HEK293 (cell line): ENCODE measurements around the gene CATSPER1.

Experiments
- CTCF ChIA-PET: fragments of 350-600 bp; formaldehyde crosslinking; extraction: SDS; loops from one replicate; lab custom pipeline; 2021; ENCODE audit warnings: antibody characterized with exemption; lab: Yijun Ruan, JAX
- POLR2A ChIA-PET: fragments of 300-600 bp; formaldehyde crosslinking; extraction: SDS; loops from one replicate; lab custom pipeline; 2020; ENCODE audit warnings: antibody characterized with exemption, inconsistent platforms; lab: Yijun Ruan, JAX
- H3K27ac ChIP-seq: fragments of 200-500 bp; sonication (Bioruptor generic); 2 replicates; pipeline ENCODE4 v1.5.1; 2014; ENCODE audit warnings: low read depth, low read length, control low read depth, inconsistent platforms; ENCODE audit errors: extremely low read depth
- H3K36me3 ChIP-seq, 2 experiments: fragments of 200-500 bp in 1 of 2; sonication (Bioruptor generic) in 1 of 2; 1 replicate in 1 of 2; 2 replicates in 1 of 2; pipeline ENCODE4 v1.5.1; 2014 to 2017; ENCODE audit warnings: inconsistent platforms in 2 of 2, low read length in 2 of 2; ENCODE audit not compliant: control insufficient read depth in 2 of 2, insufficient read depth in 1 of 2
- H3K4me1 ChIP-seq: fragments of 200-500 bp; sonication (Bioruptor generic); 2 replicates; pipeline ENCODE4 v1.5.1; 2014; ENCODE audit warnings: mild to moderate bottlenecking, low read length, inconsistent platforms; ENCODE audit not compliant: control insufficient read depth, insufficient read depth
- H3K4me3 ChIP-seq: 2 replicates; pipeline ENCODE4 v1.5.1; 2011; ENCODE audit warnings: low read depth, mild to moderate bottlenecking, control low read depth, low read length, moderate library complexity
- H3K9me3 ChIP-seq: fragments of 200-500 bp; sonication (Bioruptor generic); 2 replicates; pipeline ENCODE4 v1.5.1; 2014; ENCODE audit warnings: low read depth, low read length, inconsistent platforms; ENCODE audit not compliant: control insufficient read depth, insufficient read depth
- BCL6B ChIP-seq: fragments of 450-650 bp; formaldehyde crosslinking; IDR thresholded peaks from 2 replicates; pipeline ENCODE4 v1.5.1; 2017; ENCODE audit warnings: missing biosample characterization, missing genetic modification characterization
- GLIS1 ChIP-seq: fragments of 450-650 bp; formaldehyde crosslinking; IDR thresholded peaks from 2 replicates; pipeline ENCODE4 v1.5.1; 2016; ENCODE audit warnings: missing biosample characterization, missing genetic modification characterization
- OVOL3 ChIP-seq: fragments of 450-650 bp; formaldehyde crosslinking; IDR thresholded peaks from 2 replicates; pipeline ENCODE4 v1.5.1; 2016; ENCODE audit warnings: missing biosample characterization, missing genetic modification characterization
- PBX3 ChIP-seq: sonication (generic); formaldehyde crosslinking; IDR thresholded peaks from 2 replicates; pipeline ENCODE4 v1.8.1; 2022; ENCODE audit warnings: mild to moderate bottlenecking, moderate library complexity, missing genetic modification reagents
- SCRT2 ChIP-seq: fragments of 450-650 bp; formaldehyde crosslinking; IDR thresholded peaks from 2 replicates; pipeline ENCODE4 v1.5.1; 2016; ENCODE audit warnings: missing biosample characterization, missing genetic modification characterization
- SP2 ChIP-seq: fragments of 450-650 bp; formaldehyde crosslinking; IDR thresholded peaks from 2 replicates; pipeline ENCODE4 v1.5.1; 2016; ENCODE audit warnings: missing biosample characterization, missing genetic modification characterization
- TRIM28 ChIP-seq: IDR thresholded peaks from 2 replicates; pipeline ENCODE4 v1.6.1; 2011; ENCODE audit warnings: low read length, control low read depth, borderline replicate concordance
- WT1 ChIP-seq: fragments of 450-650 bp; formaldehyde crosslinking; IDR thresholded peaks from 2 replicates; pipeline ENCODE4 v1.5.1; 2016; ENCODE audit warnings: missing biosample characterization, missing genetic modification characterization
- ZBTB26 ChIP-seq: fragments of 450-650 bp; formaldehyde crosslinking; optimal IDR thresholded peaks from 2 replicates; pipeline ENCODE3; 2016; ENCODE audit warnings: missing biosample characterization, mild to moderate bottlenecking, missing genetic modification characterization
- ZBTB44 ChIP-seq: fragments of 450-650 bp; IDR thresholded peaks from 2 replicates; pipeline ENCODE4 v1.5.1; 2018; ENCODE audit warnings: missing biosample characterization, mild to moderate bottlenecking, missing genetic modification characterization
- ZEB2 ChIP-seq: fragments of 450-650 bp; formaldehyde crosslinking; IDR thresholded peaks from 2 replicates; pipeline ENCODE4 v1.5.1; 2016; ENCODE audit warnings: missing biosample characterization, missing genetic modification characterization
- ZNF214 ChIP-seq: fragments of 450-650 bp; formaldehyde crosslinking; IDR thresholded peaks from 2 replicates; pipeline ENCODE4 v1.5.1; 2017; ENCODE audit warnings: missing biosample characterization, mild to moderate bottlenecking, missing genetic modification characterization, borderline replicate concordance
- ZNF221 ChIP-seq: fragments of 450-650 bp; formaldehyde crosslinking; IDR thresholded peaks from 2 replicates; pipeline ENCODE4 v1.5.1; 2017; ENCODE audit warnings: missing biosample characterization, missing genetic modification characterization, borderline replicate concordance
- ZNF324 ChIP-seq: fragments of 450-650 bp; formaldehyde crosslinking; IDR thresholded peaks from 2 replicates; pipeline ENCODE4 v1.5.1; 2016; ENCODE audit warnings: missing biosample characterization, missing genetic modification characterization
- ZNF335 ChIP-seq: fragments of 450-650 bp; formaldehyde crosslinking; conservative IDR thresholded peaks from 2 replicates; pipeline ENCODE4 v1.5.1; 2016; ENCODE audit warnings: missing biosample characterization, missing genetic modification characterization
- ZNF394 ChIP-seq: fragments of 450-650 bp; formaldehyde crosslinking; IDR thresholded peaks from 2 replicates; pipeline ENCODE4 v1.5.1; 2016; ENCODE audit warnings: missing biosample characterization, missing genetic modification characterization, mild to moderate bottlenecking, moderate library complexity, borderline replicate concordance
- ZNF416 ChIP-seq: fragments of 450-650 bp; formaldehyde crosslinking; IDR thresholded peaks from 2 replicates; pipeline ENCODE4 v1.5.1; 2016; ENCODE audit warnings: missing biosample characterization, missing genetic modification characterization
- ZNF423 ChIP-seq: fragments of 450-650 bp; formaldehyde crosslinking; IDR thresholded peaks from 2 replicates; pipeline ENCODE4 v1.5.1; 2016; ENCODE audit warnings: missing biosample characterization, missing genetic modification characterization
- ZNF843 ChIP-seq: fragments of 450-650 bp; formaldehyde crosslinking; IDR thresholded peaks from 2 replicates; pipeline ENCODE4 v1.5.1; 2016; ENCODE audit warnings: missing biosample characterization, missing genetic modification characterization
- ZXDB ChIP-seq: fragments of 450-650 bp; formaldehyde crosslinking; IDR thresholded peaks from 2 replicates; pipeline ENCODE4 v1.5.1; 2016; ENCODE audit warnings: missing biosample characterization, missing genetic modification characterization
- TF ChIP-seq, protein P1 (sequence below): fragments of 450-650 bp; formaldehyde crosslinking; IDR thresholded peaks from 2 replicates; pipeline ENCODE4 v1.5.0; 2017; ENCODE audit warnings: missing biosample characterization, missing genetic modification characterization, borderline replicate concordance
- TF ChIP-seq, protein P2 (sequence below): fragments of 450-650 bp; formaldehyde crosslinking; IDR thresholded peaks from 2 replicates; pipeline ENCODE4 v1.5.1; 2016; ENCODE audit warnings: missing biosample characterization, missing genetic modification characterization
- TF ChIP-seq, protein P3 (sequence below): fragments of 450-650 bp; formaldehyde crosslinking; IDR thresholded peaks from 2 replicates; pipeline ENCODE4; 2016; ENCODE audit warnings: missing biosample characterization, missing genetic modification characterization
- TF ChIP-seq, protein P4 (sequence below): fragments of 450-650 bp; formaldehyde crosslinking; IDR thresholded peaks from 2 replicates; pipeline ENCODE4 v1.5.1; 2016; ENCODE audit warnings: missing biosample characterization, missing genetic modification characterization, low read depth

CATSPER1 gene

DNA sequence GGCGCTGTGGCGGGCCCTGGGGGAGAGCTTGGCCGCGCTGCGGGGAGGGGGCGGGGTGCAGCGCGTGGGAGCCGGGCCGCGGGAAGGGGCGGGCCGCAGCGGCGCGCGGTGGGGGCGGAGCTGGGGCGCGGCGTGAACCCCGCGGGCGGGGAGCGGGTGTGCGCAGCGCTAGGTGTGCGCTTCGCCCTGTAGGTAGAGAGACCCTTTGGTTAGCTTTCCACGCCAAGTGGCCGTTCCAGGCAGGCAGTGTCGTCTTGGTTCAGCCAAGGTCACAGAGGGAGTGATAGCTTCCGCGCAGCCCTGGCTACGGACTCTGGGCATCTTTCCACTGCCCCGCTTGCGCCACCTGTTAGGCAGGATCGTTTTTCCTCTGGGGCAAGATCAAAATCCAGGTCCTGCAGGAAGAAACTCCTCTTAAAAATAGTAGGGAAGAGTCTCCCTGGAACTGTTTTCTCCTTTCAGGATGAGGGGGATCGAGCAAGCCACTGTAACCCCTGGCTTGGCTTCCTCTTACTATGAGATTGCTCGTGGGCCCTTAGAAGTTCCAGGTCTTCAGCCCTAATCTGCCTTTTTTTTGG, 23.5 kb downstream of the CATSPER1 start:
- POLR2A ChIA-PET = interaction anchor here (0.8 to 1.6 kb wide), 11 partner anchors 9 to 388 kb away, joined by 3 to 7 read pairs (median 4); partner anchors contain the start of genes CFL1, CST6, FIBP and PCNX3
- CTCF ChIA-PET = interaction anchor here (0.8 to 1.4 kb wide), 4 partner anchors 14 to 43 kb away, joined by 3 to 6 read pairs (median 3); no protein-coding TSS in a partner anchor
- peaks cover 2 to 59% of the 10 kb centered on the region in 2 experiments for H3K36me3 ChIP-seq
- no peaks in the 10 kb centered on the region for H3K9me3 ChIP-seq
- peak overlapping the region; percentile 98 for H3K4me3 ChIP-seq
- no peaks in the 10 kb centered on the region for H3K4me1 ChIP-seq
- peak overlapping the region; percentile 58; the same call in 1 of the 2 replicates for H3K27ac ChIP-seq
- TF ChIP-seq OVOL3 (tag by site-specific recombination) = no peak
- TF ChIP-seq ZNF335 (tag by site-specific recombination) = no peak
- TF ChIP-seq TRIM28 = no peak
- TF ChIP-seq WT1 = no peak
- no peak for TF ChIP-seq PBX3 (CRISPR knock-in tag)
- no peak for TF ChIP-seq ZXDB (tag by site-specific recombination)
- TF ChIP-seq BCL6B (tag by site-specific recombination) = no peak
- TF ChIP-seq, protein P1, sequence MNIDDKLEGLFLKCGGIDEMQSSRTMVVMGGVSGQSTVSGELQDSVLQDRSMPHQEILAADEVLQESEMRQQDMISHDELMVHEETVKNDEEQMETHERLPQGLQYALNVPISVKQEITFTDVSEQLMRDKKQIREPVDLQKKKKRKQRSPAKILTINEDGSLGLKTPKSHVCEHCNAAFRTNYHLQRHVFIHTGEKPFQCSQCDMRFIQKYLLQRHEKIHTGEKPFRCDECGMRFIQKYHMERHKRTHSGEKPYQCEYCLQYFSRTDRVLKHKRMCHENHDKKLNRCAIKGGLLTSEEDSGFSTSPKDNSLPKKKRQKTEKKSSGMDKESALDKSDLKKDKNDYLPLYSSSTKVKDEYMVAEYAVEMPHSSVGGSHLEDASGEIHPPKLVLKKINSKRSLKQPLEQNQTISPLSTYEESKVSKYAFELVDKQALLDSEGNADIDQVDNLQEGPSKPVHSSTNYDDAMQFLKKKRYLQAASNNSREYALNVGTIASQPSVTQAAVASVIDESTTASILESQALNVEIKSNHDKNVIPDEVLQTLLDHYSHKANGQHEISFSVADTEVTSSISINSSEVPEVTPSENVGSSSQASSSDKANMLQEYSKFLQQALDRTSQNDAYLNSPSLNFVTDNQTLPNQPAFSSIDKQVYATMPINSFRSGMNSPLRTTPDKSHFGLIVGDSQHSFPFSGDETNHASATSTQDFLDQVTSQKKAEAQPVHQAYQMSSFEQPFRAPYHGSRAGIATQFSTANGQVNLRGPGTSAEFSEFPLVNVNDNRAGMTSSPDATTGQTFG (tag by site-specific recombination) = no peak
- TF ChIP-seq, protein P2, sequence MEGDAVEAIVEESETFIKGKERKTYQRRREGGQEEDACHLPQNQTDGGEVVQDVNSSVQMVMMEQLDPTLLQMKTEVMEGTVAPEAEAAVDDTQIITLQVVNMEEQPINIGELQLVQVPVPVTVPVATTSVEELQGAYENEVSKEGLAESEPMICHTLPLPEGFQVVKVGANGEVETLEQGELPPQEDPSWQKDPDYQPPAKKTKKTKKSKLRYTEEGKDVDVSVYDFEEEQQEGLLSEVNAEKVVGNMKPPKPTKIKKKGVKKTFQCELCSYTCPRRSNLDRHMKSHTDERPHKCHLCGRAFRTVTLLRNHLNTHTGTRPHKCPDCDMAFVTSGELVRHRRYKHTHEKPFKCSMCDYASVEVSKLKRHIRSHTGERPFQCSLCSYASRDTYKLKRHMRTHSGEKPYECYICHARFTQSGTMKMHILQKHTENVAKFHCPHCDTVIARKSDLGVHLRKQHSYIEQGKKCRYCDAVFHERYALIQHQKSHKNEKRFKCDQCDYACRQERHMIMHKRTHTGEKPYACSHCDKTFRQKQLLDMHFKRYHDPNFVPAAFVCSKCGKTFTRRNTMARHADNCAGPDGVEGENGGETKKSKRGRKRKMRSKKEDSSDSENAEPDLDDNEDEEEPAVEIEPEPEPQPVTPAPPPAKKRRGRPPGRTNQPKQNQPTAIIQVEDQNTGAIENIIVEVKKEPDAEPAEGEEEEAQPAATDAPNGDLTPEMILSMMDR (tag by site-specific recombination) = no peak
- TF ChIP-seq ZNF416 (tag by site-specific recombination) = no peak
- no peak for TF ChIP-seq ZNF324 (tag by site-specific recombination)
- no peak for TF ChIP-seq ZEB2
- TF ChIP-seq ZNF214 (tag by site-specific recombination) = no peak
- no peak for TF ChIP-seq ZNF423 (tag by site-specific recombination)
- TF ChIP-seq SCRT2 (tag by site-specific recombination) = peak; percentile 80
- TF ChIP-seq ZBTB44 = no peak
- TF ChIP-seq GLIS1 (tag by site-specific recombination) = no peak
- TF ChIP-seq, protein P3, sequence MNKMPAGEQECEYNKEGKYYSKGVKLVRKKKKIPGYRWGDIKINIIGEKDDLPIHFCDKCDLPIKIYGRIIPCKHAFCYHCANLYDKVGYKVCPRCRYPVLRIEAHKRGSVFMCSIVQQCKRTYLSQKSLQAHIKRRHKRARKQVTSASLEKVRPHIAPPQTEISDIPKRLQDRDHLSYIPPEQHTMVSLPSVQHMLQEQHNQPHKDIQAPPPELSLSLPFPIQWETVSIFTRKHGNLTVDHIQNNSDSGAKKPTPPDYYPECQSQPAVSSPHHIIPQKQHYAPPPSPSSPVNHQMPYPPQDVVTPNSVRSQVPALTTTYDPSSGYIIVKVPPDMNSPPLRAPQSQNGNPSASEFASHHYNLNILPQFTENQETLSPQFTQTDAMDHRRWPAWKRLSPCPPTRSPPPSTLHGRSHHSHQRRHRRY (tag by site-specific recombination) = no peak
- peak; percentile 28 for TF ChIP-seq ZBTB26 (tag by site-specific recombination)
- TF ChIP-seq ZNF221 = no peak
- no peak for TF ChIP-seq ZNF843
- 0 out of 2 replicates have a peak, but pooled peaks have one; percentile 4 for TF ChIP-seq SP2 (tag by site-specific recombination)
- TF ChIP-seq ZNF394 (tag by site-specific recombination) = no peak
- TF ChIP-seq, protein P4, sequence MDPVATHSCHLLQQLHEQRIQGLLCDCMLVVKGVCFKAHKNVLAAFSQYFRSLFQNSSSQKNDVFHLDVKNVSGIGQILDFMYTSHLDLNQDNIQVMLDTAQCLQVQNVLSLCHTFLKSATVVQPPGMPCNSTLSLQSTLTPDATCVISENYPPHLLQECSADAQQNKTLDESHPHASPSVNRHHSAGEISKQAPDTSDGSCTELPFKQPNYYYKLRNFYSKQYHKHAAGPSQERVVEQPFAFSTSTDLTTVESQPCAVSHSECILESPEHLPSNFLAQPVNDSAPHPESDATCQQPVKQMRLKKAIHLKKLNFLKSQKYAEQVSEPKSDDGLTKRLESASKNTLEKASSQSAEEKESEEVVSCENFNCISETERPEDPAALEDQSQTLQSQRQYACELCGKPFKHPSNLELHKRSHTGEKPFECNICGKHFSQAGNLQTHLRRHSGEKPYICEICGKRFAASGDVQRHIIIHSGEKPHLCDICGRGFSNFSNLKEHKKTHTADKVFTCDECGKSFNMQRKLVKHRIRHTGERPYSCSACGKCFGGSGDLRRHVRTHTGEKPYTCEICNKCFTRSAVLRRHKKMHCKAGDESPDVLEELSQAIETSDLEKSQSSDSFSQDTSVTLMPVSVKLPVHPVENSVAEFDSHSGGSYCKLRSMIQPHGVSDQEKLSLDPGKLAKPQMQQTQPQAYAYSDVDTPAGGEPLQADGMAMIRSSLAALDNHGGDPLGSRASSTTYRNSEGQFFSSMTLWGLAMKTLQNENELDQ (tag by site-specific recombination) = no peak
